Suprapubic skin (tissue), 3 donors: Measurements from ENCODE around the gene UQCRQ.

Source experiments
- CTCF ChIP-seq, 2 donors: fragments of 200-600 bp in 1 of 2; fragments of 450-650 bp in 1 of 2; sonication (generic) in 1 of 2; IDR thresholded peaks; one replicate each; pipeline ENCODE4 v1.5.1; 2016 to 2019; ENCODE audit warnings: antibody characterized with exemption in 2 of 2, mild to moderate bottlenecking in 1 of 2, moderate library complexity in 1 of 2
- POLR2AphosphoS5 ChIP-seq, 3 donors: sonication (generic); formaldehyde crosslinking; IDR thresholded peaks; one replicate each; pipeline ENCODE4 v1.6.1; 2017; ENCODE audit warnings: antibody characterized with exemption in 3 of 3

DNA sequence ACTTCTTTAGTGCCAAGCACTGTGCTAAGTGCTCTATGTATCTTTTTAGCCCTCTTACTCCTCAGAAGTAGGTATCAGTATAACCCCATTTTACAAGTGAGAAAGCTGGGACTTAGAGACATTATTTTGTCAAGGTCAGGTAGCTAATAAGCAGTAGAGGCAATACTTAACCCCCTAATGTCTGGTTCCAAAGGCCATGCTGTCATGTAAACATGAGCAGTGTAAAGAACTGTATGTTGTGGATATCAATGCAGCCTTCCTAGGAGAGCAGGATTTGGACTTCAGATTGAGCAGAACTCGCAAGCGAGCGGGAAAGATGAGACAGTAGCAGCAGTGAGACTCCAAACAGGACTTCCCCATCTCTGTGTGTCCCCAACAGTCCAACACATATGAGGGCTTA, 32.4 kb upstream of the UQCRQ start:
- no peak for TF ChIP-seq CTCF (IDR thresholded peaks at IDR 0.05)
- TF ChIP-seq POLR2AphosphoS5 (IDR thresholded peaks at IDR 0.05) = no peak
